Adrenal gland (tissue), 5 donors: ENCODE measurements around the gene INPP4A.

Source experiments
- POLR2A ChIP-seq, 2 donors: fragments of 450-650 bp; IDR thresholded peaks; one replicate each; pipeline ENCODE4 v1.6.1; 2017; ENCODE audit warnings: antibody characterized with exemption in 2 of 2, mild to moderate bottlenecking in 2 of 2, moderate library complexity in 1 of 2
- TF ChIP-seq, protein P1 (sequence below), 6 experiments: fragments of 450-650 bp in 4 of 6; fragments of 200-600 bp in 2 of 6; sonication (generic) in 1 of 6; IDR thresholded peaks; 1 replicate in 5 of 6; 2 replicates in 1 of 6; pipeline versions ENCODE4 v1.5.1 to v1.8.0; 2016 to 2021; ENCODE audit warnings: antibody characterized with exemption in 6 of 6, mild to moderate bottlenecking in 2 of 6, moderate library complexity in 1 of 6
- donor health status: DM: no; HTN: no; CAD: no.

DNA sequence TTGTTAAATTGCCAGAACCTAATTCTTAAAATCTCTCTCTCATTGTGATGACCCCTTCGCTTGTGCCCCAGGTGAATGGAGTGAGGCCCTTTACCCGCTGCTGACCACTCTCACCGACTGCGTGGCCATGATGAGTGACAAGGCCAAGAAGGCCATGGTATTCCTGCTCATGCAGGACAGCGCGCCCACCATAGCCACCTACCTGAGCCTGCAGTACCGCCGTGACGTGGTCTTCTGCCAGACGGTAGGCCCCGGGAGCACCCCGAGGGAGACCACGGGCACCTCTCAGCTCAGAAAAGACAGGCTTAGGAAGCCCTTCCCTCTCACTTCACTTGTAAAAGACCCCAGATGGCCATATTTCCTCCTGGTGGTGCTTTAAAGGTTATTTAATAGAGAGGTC is 118.7 kb downstream of the INPP4A start:
- TF ChIP-seq, protein P1, sequence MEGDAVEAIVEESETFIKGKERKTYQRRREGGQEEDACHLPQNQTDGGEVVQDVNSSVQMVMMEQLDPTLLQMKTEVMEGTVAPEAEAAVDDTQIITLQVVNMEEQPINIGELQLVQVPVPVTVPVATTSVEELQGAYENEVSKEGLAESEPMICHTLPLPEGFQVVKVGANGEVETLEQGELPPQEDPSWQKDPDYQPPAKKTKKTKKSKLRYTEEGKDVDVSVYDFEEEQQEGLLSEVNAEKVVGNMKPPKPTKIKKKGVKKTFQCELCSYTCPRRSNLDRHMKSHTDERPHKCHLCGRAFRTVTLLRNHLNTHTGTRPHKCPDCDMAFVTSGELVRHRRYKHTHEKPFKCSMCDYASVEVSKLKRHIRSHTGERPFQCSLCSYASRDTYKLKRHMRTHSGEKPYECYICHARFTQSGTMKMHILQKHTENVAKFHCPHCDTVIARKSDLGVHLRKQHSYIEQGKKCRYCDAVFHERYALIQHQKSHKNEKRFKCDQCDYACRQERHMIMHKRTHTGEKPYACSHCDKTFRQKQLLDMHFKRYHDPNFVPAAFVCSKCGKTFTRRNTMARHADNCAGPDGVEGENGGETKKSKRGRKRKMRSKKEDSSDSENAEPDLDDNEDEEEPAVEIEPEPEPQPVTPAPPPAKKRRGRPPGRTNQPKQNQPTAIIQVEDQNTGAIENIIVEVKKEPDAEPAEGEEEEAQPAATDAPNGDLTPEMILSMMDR (IDR thresholded peaks at IDR 0.05): no peak
- TF ChIP-seq POLR2A (IDR thresholded peaks at IDR 0.05): no peak
